Measurements from ENCODE around the gene FAM24B.

DNA sequence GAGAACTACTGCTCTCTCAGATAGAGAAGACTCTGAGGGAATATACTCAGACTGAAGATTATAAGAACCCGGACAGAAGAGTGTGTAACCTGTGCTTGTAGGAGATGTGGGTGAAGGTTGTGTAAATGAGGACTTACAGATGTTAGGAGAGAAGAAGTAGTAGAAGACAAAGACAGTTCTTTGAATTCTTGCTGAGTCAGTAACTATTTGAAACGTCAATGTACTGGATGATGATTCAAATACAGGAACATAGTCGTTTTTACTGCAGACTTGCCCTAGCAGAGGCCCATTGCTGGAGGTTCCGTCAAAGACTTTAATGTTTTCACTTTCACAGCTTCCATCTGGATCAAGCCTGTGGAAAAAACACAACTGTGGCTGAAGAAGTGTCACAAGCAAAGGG is 40.5 kb downstream of the FAM24B start:
- TF ChIP-seq POLR2AphosphoS5 (IDR thresholded peaks at IDR 0.05) (no peak), RAD21 (conservative IDR thresholded peaks at IDR 0.05) (no peak), EZH2 (IDR thresholded peaks at IDR 0.05; ENCODE audit: borderline replicate concordance, insufficient read depth, low read length, poor library complexity, severe bottlenecking) (no peak), EP300 (conservative IDR thresholded peaks at IDR 0.05; ENCODE audit: poor library complexity, severe bottlenecking) (no peak), REST (IDR thresholded peaks at IDR 0.05; ENCODE audit: borderline replicate concordance) (no peak)
- TF ChIP-seq, protein P1, sequence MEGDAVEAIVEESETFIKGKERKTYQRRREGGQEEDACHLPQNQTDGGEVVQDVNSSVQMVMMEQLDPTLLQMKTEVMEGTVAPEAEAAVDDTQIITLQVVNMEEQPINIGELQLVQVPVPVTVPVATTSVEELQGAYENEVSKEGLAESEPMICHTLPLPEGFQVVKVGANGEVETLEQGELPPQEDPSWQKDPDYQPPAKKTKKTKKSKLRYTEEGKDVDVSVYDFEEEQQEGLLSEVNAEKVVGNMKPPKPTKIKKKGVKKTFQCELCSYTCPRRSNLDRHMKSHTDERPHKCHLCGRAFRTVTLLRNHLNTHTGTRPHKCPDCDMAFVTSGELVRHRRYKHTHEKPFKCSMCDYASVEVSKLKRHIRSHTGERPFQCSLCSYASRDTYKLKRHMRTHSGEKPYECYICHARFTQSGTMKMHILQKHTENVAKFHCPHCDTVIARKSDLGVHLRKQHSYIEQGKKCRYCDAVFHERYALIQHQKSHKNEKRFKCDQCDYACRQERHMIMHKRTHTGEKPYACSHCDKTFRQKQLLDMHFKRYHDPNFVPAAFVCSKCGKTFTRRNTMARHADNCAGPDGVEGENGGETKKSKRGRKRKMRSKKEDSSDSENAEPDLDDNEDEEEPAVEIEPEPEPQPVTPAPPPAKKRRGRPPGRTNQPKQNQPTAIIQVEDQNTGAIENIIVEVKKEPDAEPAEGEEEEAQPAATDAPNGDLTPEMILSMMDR (IDR thresholded peaks at IDR 0.05; ENCODE audit: poor library complexity, severe bottlenecking): no peak

Data from neural cell (in vitro differentiated cells).